Measurements from ENCODE around the gene TBCK.
"Not testable (repeated sequence)": the region's sequence is repeated elsewhere in the genome, so short reads cannot be mapped to it uniquely, and the experiment has no call there.

Gene TBCK

GRCh38 chr4:106208481-106209460 lies 107.2 kb downstream of the TBCK start:
- DNase-seq = no peak

GRCh38 chr4:106201373-106201772 lies 114.6 kb downstream of the TBCK start:
- DNase-seq = no peak

- DNase-seq = no peak
Observed at GRCh38 chr4:106195435-106195950, 120.5 kb downstream of the TBCK start.

- no peak for DNase-seq
Observed at GRCh38 chr4:106194801-106195200, 121.2 kb downstream of the TBCK start.

- DNase-seq = no peak
Observed at GRCh38 chr4:106192131-106192530, 123.9 kb downstream of the TBCK start.

GRCh38 chr4:106186201-106186600 lies 129.8 kb downstream of the TBCK start:
- no peak for DNase-seq

- no peak for DNase-seq
Observed at GRCh38 chr4:106183551-106183950, 132.5 kb downstream of the TBCK start.

GRCh38 chr4:106172861-106173260 lies 143.1 kb downstream of the TBCK start:
- no peak for DNase-seq

- DNase-seq = no peak
Observed at GRCh38 chr4:106165351-106166010, 150.5 kb downstream of the TBCK start.

GRCh38 chr4:106162278-106162677 lies 153.7 kb downstream of the TBCK start:
- no peak for DNase-seq

- DNase-seq = no peak
Observed at GRCh38 chr4:106160560-106160959, 155.4 kb downstream of the TBCK start.

GRCh38 chr4:106149911-106150310 lies 166.1 kb downstream of the TBCK start:
- no peak for DNase-seq

- DNase-seq = no peak
Observed at GRCh38 chr4:106149026-106149425, 167.0 kb downstream of the TBCK start.

GRCh38 chr4:106142616-106143127 lies 173.3 kb downstream of the TBCK start:
- DNase-seq = no peak

GRCh38 chr4:106140601-106141000 lies 175.4 kb downstream of the TBCK start:
- no peak for DNase-seq

GRCh38 chr4:106136777-106137331 lies 179.2 kb downstream of the TBCK start:
- DNase-seq = no peak

GRCh38 chr4:106132045-106132444 lies 184.0 kb downstream of the TBCK start:
- no peak for DNase-seq

- no peak for DNase-seq
Observed at GRCh38 chr4:106126062-106126461, 189.9 kb downstream of the TBCK start.

GRCh38 chr4:106119949-106120555 lies 196.0 kb downstream of the TBCK start:
- DNase-seq = not testable (repeated sequence)

GRCh38 chr4:106116025-106116424 lies 200.0 kb downstream of the TBCK start:
- DNase-seq = no peak

- no peak for DNase-seq
Observed at GRCh38 chr4:106114270-106114669, 201.7 kb downstream of the TBCK start.

- DNase-seq = not testable (repeated sequence)
Observed at GRCh38 chr4:106111778-106112469, 204.1 kb downstream of the TBCK start.

All from NCI-H2227 treated with DMSO at 0.1 percent for 48 hours (cell line).